Lung (tissue), 12 donors: Measurements from ENCODE around the gene GLMN. TPM values are rescaled to one million over a fixed set of nuclear protein-coding genes. Genes with fewer than 3 reads are reported as not detected.
A peak's percentile ranks its signal among the peaks of the same experiment; 100 is the strongest.

Experiments used
- ATAC-seq: fragments of 200-7000 bp; cut with Tn5 transposase; one replicate; pipeline ENCODE4 v1.9.1; 2020; ENCODE audit warnings: moderate number of reproducible peaks; ENCODE audit not compliant: insufficient read depth, low FRiP score
- DNase-seq, 3 donors: peaks; one replicate each; pipeline ENCODE4 v3.0.0-alpha.2; 2013 to 2017
- H3K27ac ChIP-seq, 2 donors: one replicate each; pipeline ENCODE4 v1.5.1; 2013; ENCODE audit warnings: mild to moderate bottlenecking in 2 of 2, moderate library complexity in 2 of 2, control low read depth in 1 of 2, inconsistent platforms in 1 of 2, low read depth in 1 of 2, low read length in 1 of 2
- H3K27me3 ChIP-seq, 3 donors: one replicate each; pipeline ENCODE4 v1.5.1; 2013; ENCODE audit warnings: low read length in 2 of 3; ENCODE audit not compliant: control insufficient read depth in 3 of 3, insufficient read depth in 3 of 3
- H3K36me3 ChIP-seq, 4 donors: one replicate each; pipeline ENCODE4 v1.5.1; 2013; ENCODE audit warnings: low read length in 4 of 4, mild to moderate bottlenecking in 1 of 4, moderate library complexity in 1 of 4; ENCODE audit not compliant: control insufficient read depth in 4 of 4, insufficient read depth in 4 of 4
- H3K4me1 ChIP-seq, 5 donors: one replicate each; pipeline ENCODE4 v1.5.1; 2013; ENCODE audit warnings: low read length in 5 of 5, mild to moderate bottlenecking in 2 of 5, moderate library complexity in 1 of 5; ENCODE audit not compliant: control insufficient read depth in 5 of 5, insufficient read depth in 5 of 5
- H3K4me3 ChIP-seq: one replicate; pipeline ENCODE4 v1.5.1; 2013; ENCODE audit warnings: mild to moderate bottlenecking, control low read depth, moderate library complexity
- H3K9ac ChIP-seq, 2 donors: one replicate each; pipeline ENCODE4 v1.5.1; 2013; ENCODE audit warnings: low read length in 2 of 2, control low read depth in 1 of 2; ENCODE audit not compliant: insufficient read depth in 1 of 2
- H3K9me3 ChIP-seq, 4 donors: one replicate each; pipeline ENCODE4 v1.5.1; 2013; ENCODE audit warnings: low read length in 3 of 4, mild to moderate bottlenecking in 1 of 4, moderate library complexity in 1 of 4; ENCODE audit not compliant: control insufficient read depth in 4 of 4, insufficient read depth in 3 of 4
- WGBS, 2 donors: extraction: QIAGEN DNeasy Blood & Tissue Kit; methylation state at CpG; one replicate each; pipeline ENCODE4 v1.1.7; 2013; 5-methylcytosine and 5-hydroxymethylcytosine counted together
- polyA plus RNA-seq, 2 donors: library from polyadenylated mRNA; stranded (reverse); fragments of 200-250 nt; gene quantifications; one replicate each; pipeline ENCODE4 v1.2.1, GENCODE V29; 2013
- total RNA-seq, 2 donors: library from RNA; depleted of rRNA in 1 of 2; stranded (reverse); fragments of >200 nt in 1 of 2; gene quantifications; one replicate each; pipeline ENCODE4 v1.2.1, GENCODE V29; 2014 to 2021
- TF ChIP-seq, protein P1 (sequence below): IDR thresholded peaks from 2 replicates; pipeline ENCODE4 v1.5.1; 2012; ENCODE audit warnings: mild to moderate bottlenecking; ENCODE audit errors: control extremely low read depth, extremely low read depth
- donor health status: control.
- donor health status: control.
- donor health status: Bipolar disorder and iron deficiency.
- donor health status: healthy.
- donor health status: DM: yes; HTN: yes; CAD: no.

Gene GLMN
- total and polyA plus RNA-seq, 4 donors, result 3.9 to 20.6 (median 9.5) TPM

DNA sequence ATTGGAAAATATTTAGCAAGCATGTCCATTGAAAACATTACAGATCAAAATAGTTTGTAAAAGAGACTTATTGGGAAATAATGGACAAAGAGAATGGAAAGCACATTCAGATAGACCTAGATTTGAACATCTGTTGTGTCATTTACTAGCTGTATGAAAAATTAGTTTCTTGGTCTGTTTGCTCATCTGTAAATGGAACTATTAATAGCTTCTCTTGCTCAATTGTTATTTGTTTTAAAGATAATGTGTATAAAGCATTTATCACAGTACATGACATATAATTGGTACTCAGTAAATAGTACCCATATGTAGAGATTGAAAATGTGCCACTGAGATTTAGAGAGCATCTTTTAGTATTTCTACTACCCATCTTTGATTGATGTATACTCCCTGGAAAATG, 26.0 kb upstream of the GLMN start:
- Histone ChIP-seq H3K4me3 (no peak overlapping the region), H3K27ac (no peak overlapping the region), H3K9ac (no peak overlapping the region), H3K4me1 (no peaks in the 10 kb centered on the region), H3K9me3 (peaks cover 0 to 19% (median 8%) of the 10 kb centered on the region in 4 donors), H3K36me3 (peaks cover 6 to 45% (median 23%) of the 10 kb centered on the region in 4 donors), H3K27me3 (no peaks in the 10 kb centered on the region)
- no peak for ATAC-seq
- DNase-seq, result no peak
- TF ChIP-seq, protein P1, sequence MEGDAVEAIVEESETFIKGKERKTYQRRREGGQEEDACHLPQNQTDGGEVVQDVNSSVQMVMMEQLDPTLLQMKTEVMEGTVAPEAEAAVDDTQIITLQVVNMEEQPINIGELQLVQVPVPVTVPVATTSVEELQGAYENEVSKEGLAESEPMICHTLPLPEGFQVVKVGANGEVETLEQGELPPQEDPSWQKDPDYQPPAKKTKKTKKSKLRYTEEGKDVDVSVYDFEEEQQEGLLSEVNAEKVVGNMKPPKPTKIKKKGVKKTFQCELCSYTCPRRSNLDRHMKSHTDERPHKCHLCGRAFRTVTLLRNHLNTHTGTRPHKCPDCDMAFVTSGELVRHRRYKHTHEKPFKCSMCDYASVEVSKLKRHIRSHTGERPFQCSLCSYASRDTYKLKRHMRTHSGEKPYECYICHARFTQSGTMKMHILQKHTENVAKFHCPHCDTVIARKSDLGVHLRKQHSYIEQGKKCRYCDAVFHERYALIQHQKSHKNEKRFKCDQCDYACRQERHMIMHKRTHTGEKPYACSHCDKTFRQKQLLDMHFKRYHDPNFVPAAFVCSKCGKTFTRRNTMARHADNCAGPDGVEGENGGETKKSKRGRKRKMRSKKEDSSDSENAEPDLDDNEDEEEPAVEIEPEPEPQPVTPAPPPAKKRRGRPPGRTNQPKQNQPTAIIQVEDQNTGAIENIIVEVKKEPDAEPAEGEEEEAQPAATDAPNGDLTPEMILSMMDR, result no peak

DNA sequence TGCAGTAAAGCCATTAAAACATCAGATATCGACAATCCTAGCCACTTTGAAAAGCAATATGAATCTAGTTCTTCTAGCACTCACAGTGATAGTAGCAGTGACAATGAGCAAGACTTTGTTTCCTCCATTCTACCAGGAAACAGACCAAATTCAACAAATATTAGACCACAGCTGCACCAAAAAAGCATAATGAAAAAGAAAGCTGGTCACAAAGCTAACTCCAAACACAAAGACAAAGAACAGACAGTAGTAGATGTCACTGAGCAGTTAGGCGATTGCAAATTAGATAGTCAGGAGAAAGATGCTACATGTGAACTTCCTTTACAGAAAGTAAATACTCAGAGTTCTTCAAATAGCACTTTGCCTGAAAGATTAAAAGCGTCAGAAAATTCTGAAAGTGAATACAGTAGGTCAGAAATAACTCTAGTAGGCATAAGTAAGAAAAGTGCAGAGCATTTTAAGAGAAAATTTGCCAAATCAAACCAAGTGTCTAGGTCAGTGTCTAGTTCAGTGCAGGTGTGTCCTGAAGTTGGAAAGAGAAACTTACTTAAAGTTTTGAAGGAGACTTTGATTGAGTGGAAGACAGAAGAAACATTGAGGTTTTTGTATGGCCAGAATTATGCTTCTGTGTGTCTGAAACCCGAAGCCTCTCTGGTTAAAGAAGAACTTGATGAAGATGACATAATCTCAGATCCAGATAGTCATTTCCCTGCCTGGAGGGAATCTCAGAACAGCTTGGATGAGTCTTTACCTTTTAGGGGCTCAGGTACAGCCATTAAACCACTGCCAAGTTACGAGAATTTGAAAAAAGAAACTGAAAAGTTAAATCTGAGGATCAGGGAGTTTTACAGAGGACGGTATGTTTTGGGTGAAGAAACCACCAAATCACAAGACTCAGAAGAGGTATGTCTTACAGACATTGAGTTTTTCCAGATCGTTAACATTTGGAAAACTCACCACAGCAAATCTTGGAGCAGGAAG, 25.0 kb upstream of the GLMN start:
- H3K27ac ChIP-seq, result no peak overlapping the region
- H3K9me3 ChIP-seq, result peaks cover 0 to 17% (median 6%) of the 10 kb centered on the region in 4 donors
- peaks cover 5 to 42% (median 18%) of the 10 kb centered on the region in 4 donors for H3K36me3 ChIP-seq
- WGBS, 2 donors, result 86 to 93% methylated on average over 7 of the region's 7 CpGs
- no peak overlapping the region for H3K4me3 ChIP-seq
- H3K9ac ChIP-seq, result no peak overlapping the region
- TF ChIP-seq, protein P1, result no peak
- no peaks in the 10 kb centered on the region for H3K4me1 ChIP-seq
- no peak for DNase-seq
- H3K27me3 ChIP-seq, result no peaks in the 10 kb centered on the region
- no peak for ATAC-seq

DNA sequence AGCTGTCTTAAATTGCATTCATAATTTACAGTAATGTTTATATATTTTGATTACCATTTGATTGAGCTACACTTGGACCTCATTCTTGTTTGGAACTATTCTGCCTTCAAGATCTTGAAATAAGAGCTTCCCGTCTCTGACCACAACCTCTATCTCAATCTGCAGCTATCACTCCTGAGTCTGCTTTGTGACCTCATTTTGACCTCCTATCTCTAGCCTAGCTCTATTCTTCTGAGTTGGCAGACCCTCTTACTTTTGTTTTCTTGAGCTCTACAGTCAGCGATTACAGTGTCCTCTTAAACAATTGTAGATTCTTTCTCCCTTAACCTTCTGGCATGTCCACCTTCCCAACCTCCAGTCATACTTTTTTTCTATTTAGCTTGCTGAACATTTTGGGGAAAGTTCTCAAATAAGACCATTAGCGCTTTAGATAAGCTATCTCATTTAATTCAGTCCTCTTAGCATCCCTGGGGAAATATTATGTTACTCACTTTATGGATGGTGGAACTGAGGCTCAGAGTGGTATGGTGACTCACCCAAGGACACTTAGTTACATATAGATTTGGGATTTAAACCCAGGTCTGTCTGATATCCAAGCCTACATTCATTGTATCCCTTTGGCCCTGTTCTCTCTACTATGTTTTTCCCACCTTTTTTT, 19.2 kb upstream of the GLMN start:
- Histone ChIP-seq H3K4me3 (no peak overlapping the region), H3K27me3 (no peaks in the 10 kb centered on the region), H3K27ac (no peak overlapping the region), H3K4me1 (no peaks in the 10 kb centered on the region), H3K36me3 (peaks cover 3 to 7% (median 3%) of the 10 kb centered on the region in 4 donors), H3K9ac (no peak overlapping the region), H3K9me3 (no peaks in the 10 kb centered on the region)
- 59 to 65% methylated on average over 3 of the region's 3 CpGs for WGBS, 2 donors
- DNase-seq (peak in 1 of 3 donors; percentile 27), ATAC-seq (no peak)
- TF ChIP-seq, protein P1, result no peak
